ENCODE measurements around the gene MIS12. TPM values are rescaled to one million over a fixed set of nuclear protein-coding genes. Genes with fewer than 3 reads are reported as not detected.

MIS12 gene
- total and polyA plus RNA-seq, 2 of the 13 experiments (the other 11 are each of a cell fraction or from before 2014, with no cell fraction given) = 13.4 to 28.0 TPM

- TF ChIP-seq ZBTB34 (CRISPR knock-in tag; IDR thresholded peaks at IDR 0.05) (no peak), HHEX (CRISPR knock-in tag; IDR thresholded peaks at IDR 0.05) (no peak), JUN (CRISPR knock-in tag; IDR thresholded peaks at IDR 0.05) (no peak), ZNF180 (CRISPR knock-in tag; IDR thresholded peaks at IDR 0.05; ENCODE audit: borderline replicate concordance, low read depth) (no peak), ADNP (CRISPR knock-in tag; IDR thresholded peaks at IDR 0.05) (no peak; the same call in 1 of the 2 replicates), YEATS4 (CRISPR knock-in tag; IDR thresholded peaks at IDR 0.05; ENCODE audit: borderline replicate concordance) (peak; percentile 99), PCBP1 (IDR thresholded peaks at IDR 0.05; ENCODE audit: borderline replicate concordance, low read depth, low read length) (no peak), TGIF2 (CRISPR knock-in tag; IDR thresholded peaks at IDR 0.05) (peak; percentile 44; the same call in 1 of the 2 replicates), ZNF335 (CRISPR knock-in tag; IDR thresholded peaks at IDR 0.05) (no peak), GABPB1 (CRISPR knock-in tag; IDR thresholded peaks at IDR 0.05) (peak; percentile 96), ZNF614 (CRISPR knock-in tag; IDR thresholded peaks at IDR 0.05; ENCODE audit: borderline replicate concordance) (no peak), TARDBP (CRISPR knock-in tag; IDR thresholded peaks at IDR 0.05) (no peak; the same call in 1 of the 2 replicates), PATZ1 (CRISPR knock-in tag; IDR thresholded peaks at IDR 0.05) (peak; percentile 21; the same call in 1 of the 2 replicates), FUBP1 (CRISPR knock-in tag; IDR thresholded peaks at IDR 0.05; ENCODE audit: borderline replicate concordance) (no peak), AKNA (CRISPR knock-in tag; IDR thresholded peaks at IDR 0.05; ENCODE audit: borderline replicate concordance) (peak; percentile 75; the same call in 1 of the 2 replicates), CAMTA2 (CRISPR knock-in tag; IDR thresholded peaks at IDR 0.05; ENCODE audit: borderline replicate concordance) (peak; percentile 62; the same call in 1 of the 2 replicates), SRF (IDR thresholded peaks at IDR 0.05; ENCODE audit: low read depth, low read length) (no peak), FLYWCH1 (CRISPR knock-in tag; IDR thresholded peaks at IDR 0.05) (peak; percentile 86), MZF1 (CRISPR knock-in tag; IDR thresholded peaks at IDR 0.05; ENCODE audit: borderline replicate concordance) (no peak), PHF20 (CRISPR knock-in tag; IDR thresholded peaks at IDR 0.05) (peak; percentile 88)
Observed at GRCh38 chr17:5438716-5439445, 47.5 kb upstream of the MIS12 start, which contains the start of gene C1QBP (continued).

Data from HepG2 (cell line).